Fibroblast of upper back skin (primary cell): ENCODE measurements around the gene PWWP2B.

ENCODE experiments used
- DNase-seq: peaks from one replicate; pipeline ENCODE4 v3.0.0-alpha.2; 2013

PWWP2B gene

GRCh38 chr10:132408823-132409666 is 12.0 kb downstream of the PWWP2B start:
- DNase-seq, result no peak

GRCh38 chr10:132409667-132410028 is 12.6 kb downstream of the PWWP2B start:
- no peak for DNase-seq

- no peak for DNase-seq
Observed at GRCh38 chr10:132410056-132410778, 13.2 kb downstream of the PWWP2B start.

GRCh38 chr10:132410779-132411532 is 14.0 kb downstream of the PWWP2B start:
- DNase-seq, result no peak

GRCh38 chr10:132411561-132412253 is 14.7 kb downstream of the PWWP2B start:
- DNase-seq, result peak; percentile 37

GRCh38 chr10:132412316-132413192 is 15.6 kb downstream of the PWWP2B start:
- no peak for DNase-seq

- no peak for DNase-seq
Observed at GRCh38 chr10:132413226-132414205, 16.5 kb downstream of the PWWP2B start.

GRCh38 chr10:132414402-132415016 is 17.5 kb downstream of the PWWP2B start:
- DNase-seq, result no peak

- no peak for DNase-seq
Observed at GRCh38 chr10:132415255-132415654, 18.3 kb downstream of the PWWP2B start.

- DNase-seq, result no peak
Observed at GRCh38 chr10:132415956-132416355, 19.0 kb downstream of the PWWP2B start.

- no peak for DNase-seq
Observed at GRCh38 chr10:132416566-132417256, 19.7 kb downstream of the PWWP2B start.

- no peak for DNase-seq
Observed at GRCh38 chr10:132417257-132417910, 20.4 kb downstream of the PWWP2B start.

- DNase-seq, result no peak
Observed at GRCh38 chr10:132417957-132418441, 21.0 kb downstream of the PWWP2B start.

- no peak for DNase-seq
Observed at GRCh38 chr10:132418527-132419416, 21.8 kb downstream of the PWWP2B start.

- DNase-seq, result no peak
Observed at GRCh38 chr10:132419538-132420468, 22.8 kb downstream of the PWWP2B start.

GRCh38 chr10:132420469-132420980 is 23.5 kb downstream of the PWWP2B start:
- no peak for DNase-seq
